ENCODE measurements around the gene CALML3. TPM values are rescaled to one million over a fixed set of nuclear protein-coding genes. Genes with fewer than 3 reads are reported as not detected.

The CALML3 gene
- total RNA-seq, 1 experiment from 2014 or later, result not detected

DNA sequence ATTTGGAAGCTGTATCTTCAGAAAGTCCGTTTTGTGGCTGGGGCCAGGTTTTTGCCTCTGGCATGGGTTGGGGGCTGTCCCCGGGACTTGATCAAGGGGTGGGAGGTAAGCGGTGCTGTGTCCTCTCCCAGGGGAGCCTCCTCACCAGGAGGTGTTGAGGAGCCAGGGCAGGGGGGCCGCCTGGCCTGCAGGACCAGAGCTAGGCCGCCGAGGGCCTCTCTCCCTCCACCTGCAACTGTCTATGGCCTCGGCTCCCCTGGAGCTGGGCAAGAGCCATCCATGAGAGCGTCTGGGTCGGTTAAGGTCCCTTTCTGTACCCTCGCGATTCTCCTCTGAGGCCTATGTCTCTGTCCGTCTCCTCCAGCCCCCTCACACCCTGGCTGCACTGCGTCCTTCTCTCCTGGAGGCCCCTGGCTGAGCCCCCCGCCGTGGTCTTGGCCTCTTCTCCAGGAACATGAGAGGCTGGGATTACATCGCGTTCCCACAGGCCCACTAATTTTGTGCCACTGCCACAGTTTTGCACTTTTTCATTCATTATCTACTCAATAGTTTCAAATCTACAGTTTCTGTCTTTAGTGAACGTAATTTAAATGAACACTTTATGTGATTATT, 46.0 kb upstream of the CALML3 start:
- BruUV-seq (replicated peaks), result no TSS peak

DNA sequence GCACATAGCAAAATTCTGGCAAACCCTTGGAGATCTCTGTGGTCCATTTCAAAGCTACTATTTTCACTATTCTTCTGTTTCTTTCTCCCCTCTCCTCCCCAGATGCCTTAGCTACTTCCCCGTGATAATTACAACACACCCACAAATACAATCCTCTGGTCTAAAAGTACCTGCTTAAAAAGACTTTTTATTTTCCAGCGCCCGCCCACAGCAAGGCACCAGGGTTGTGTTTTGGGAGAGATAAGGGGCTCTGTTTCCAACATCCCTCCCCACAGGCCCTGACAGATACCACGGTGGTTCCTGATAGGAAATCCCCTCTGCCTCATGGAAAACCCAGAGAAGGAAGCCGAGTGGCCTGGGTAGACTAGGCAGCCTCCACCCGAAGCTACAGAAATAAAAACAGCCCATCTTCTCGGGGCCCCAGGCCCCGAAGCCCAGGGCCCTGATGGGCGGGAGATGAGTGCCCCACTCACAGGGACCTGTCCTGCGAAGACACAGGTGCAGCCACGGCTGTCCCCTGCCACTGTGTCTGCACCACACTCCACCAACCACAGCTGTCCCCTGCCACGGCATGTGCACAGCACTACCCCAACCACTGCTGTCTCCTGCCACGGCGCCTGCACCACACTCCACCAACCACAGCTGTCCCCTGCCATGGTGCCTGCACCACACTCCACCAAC, 45.1 kb upstream of the CALML3 start:
- POLR2A ChIA-PET, result no interaction called here
- no peak for ATAC-seq

More for the DNA sequence above, 46.0 kb upstream of the CALML3 start:
- Histone ChIP-seq H3K36me3 (ENCODE audit: control insufficient read depth, insufficient read depth, low read length) (no peaks in the 10 kb centered on the region), H3K4me3 (ENCODE audit: low read depth in 2 of 2, low read length in 2 of 2) (no peak overlapping the region), H3K9me3 (ENCODE audit: control insufficient read depth, insufficient read depth, low read depth, low read length) (no peaks in the 10 kb centered on the region), H3K4me1 (ENCODE audit: control insufficient read depth, insufficient read depth, low read length) (no peaks in the 10 kb centered on the region), H3K27me3 (ENCODE audit: control insufficient read depth, insufficient read depth, low read length) (no peaks in the 10 kb centered on the region), H3K27ac (ENCODE audit: low read length) (no peak overlapping the region)
- in situ Hi-C loops (cut with HindIII; ENCODE audit: low pct_unique_long_range_greater_than_20kb, low sequenced_read_pairs) (no loop called here), intact Hi-C loops (cut with micrococcal nuclease; ENCODE audit: unreplicated experiment) (no loop called here)
- ATAC-seq, result no peak
- no peak for DNase-seq (ENCODE audit: low read depth, low spot score)
- TF ChIP-seq SIN3A (IDR thresholded peaks at IDR 0.05; ENCODE audit: borderline replicate concordance, insufficient read depth, low read depth, low read length) (no peak), TCF7L2 (IDR thresholded peaks at IDR 0.05; ENCODE audit: low read depth, low read length) (no peak), CTCF (IDR thresholded peaks at IDR 0.05) (no peak), POLR2AphosphoS5 (IDR thresholded peaks at IDR 0.05; ENCODE audit: low read depth, low read length) (no peak)
- TF ChIP-seq, protein P1, sequence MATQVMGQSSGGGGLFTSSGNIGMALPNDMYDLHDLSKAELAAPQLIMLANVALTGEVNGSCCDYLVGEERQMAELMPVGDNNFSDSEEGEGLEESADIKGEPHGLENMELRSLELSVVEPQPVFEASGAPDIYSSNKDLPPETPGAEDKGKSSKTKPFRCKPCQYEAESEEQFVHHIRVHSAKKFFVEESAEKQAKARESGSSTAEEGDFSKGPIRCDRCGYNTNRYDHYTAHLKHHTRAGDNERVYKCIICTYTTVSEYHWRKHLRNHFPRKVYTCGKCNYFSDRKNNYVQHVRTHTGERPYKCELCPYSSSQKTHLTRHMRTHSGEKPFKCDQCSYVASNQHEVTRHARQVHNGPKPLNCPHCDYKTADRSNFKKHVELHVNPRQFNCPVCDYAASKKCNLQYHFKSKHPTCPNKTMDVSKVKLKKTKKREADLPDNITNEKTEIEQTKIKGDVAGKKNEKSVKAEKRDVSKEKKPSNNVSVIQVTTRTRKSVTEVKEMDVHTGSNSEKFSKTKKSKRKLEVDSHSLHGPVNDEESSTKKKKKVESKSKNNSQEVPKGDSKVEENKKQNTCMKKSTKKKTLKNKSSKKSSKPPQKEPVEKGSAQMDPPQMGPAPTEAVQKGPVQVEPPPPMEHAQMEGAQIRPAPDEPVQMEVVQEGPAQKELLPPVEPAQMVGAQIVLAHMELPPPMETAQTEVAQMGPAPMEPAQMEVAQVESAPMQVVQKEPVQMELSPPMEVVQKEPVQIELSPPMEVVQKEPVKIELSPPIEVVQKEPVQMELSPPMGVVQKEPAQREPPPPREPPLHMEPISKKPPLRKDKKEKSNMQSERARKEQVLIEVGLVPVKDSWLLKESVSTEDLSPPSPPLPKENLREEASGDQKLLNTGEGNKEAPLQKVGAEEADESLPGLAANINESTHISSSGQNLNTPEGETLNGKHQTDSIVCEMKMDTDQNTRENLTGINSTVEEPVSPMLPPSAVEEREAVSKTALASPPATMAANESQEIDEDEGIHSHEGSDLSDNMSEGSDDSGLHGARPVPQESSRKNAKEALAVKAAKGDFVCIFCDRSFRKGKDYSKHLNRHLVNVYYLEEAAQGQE (IDR thresholded peaks at IDR 0.05; ENCODE audit: insufficient read depth in 1 of 2, low read depth in 2 of 2, low read length in 1 of 2), result no peak
- ChIA-PET CTCF (no interaction called here), POLR2A (no interaction called here)

More for the DNA sequence above, 45.1 kb upstream of the CALML3 start:
- Histone ChIP-seq H3K4me1 (ENCODE audit: control insufficient read depth, insufficient read depth, low read length) (no peaks in the 10 kb centered on the region), H3K27ac (ENCODE audit: low read length) (no peak overlapping the region), H3K36me3 (ENCODE audit: control insufficient read depth, insufficient read depth, low read length) (no peaks in the 10 kb centered on the region), H3K27me3 (ENCODE audit: control insufficient read depth, insufficient read depth, low read length) (no peaks in the 10 kb centered on the region), H3K9me3 (ENCODE audit: control insufficient read depth, insufficient read depth, low read depth, low read length) (no peaks in the 10 kb centered on the region), H3K4me3 (ENCODE audit: low read depth in 2 of 2, low read length in 2 of 2) (no peak overlapping the region)
- BruUV-seq (replicated peaks), result no TSS peak
- DNase-seq (ENCODE audit: low read depth, low spot score), result no peak
- in situ Hi-C loops (cut with HindIII; ENCODE audit: low pct_unique_long_range_greater_than_20kb, low sequenced_read_pairs) (no loop called here), intact Hi-C loops (cut with micrococcal nuclease; ENCODE audit: unreplicated experiment) (no loop called here)
- TF ChIP-seq CTCF (IDR thresholded peaks at IDR 0.05) (no peak), SIN3A (IDR thresholded peaks at IDR 0.05; ENCODE audit: borderline replicate concordance, insufficient read depth, low read depth, low read length) (no peak)
- CTCF ChIA-PET, result no interaction called here
